Fibroblast of lung (primary cell): ENCODE measurements around the gene TMEM232. TPM values are rescaled to one million over a fixed set of nuclear protein-coding genes. Genes with fewer than 3 reads are reported as not detected.
A peak's percentile ranks its signal among the peaks of the same experiment; 100 is the strongest.

Source experiments
- DNase-seq, 2 donors: peaks; one replicate each; pipeline versions ENCODE4 v3.0.0 to v3.0.0-alpha.2; 2010; ENCODE audit warnings: low read depth in 2 of 2
- H2AFZ ChIP-seq: 2 replicates; pipeline ENCODE4 v1.5.1; 2012; ENCODE audit warnings: low read length, control low read depth, inconsistent platforms
- H3K27ac ChIP-seq: 2 replicates; pipeline ENCODE4 v1.5.1; 2011; ENCODE audit warnings: low read length, control low read depth; ENCODE audit not compliant: insufficient read depth
- H3K27me3 ChIP-seq: 2 replicates; pipeline ENCODE4 v1.5.1; 2011; ENCODE audit warnings: mild to moderate bottlenecking, low read length; ENCODE audit not compliant: control insufficient read depth, insufficient read depth
- H3K36me3 ChIP-seq: 2 replicates; pipeline ENCODE4 v1.5.1; 2011; ENCODE audit warnings: low read length; ENCODE audit not compliant: control insufficient read depth, insufficient read depth
- H3K4me1 ChIP-seq: 2 replicates; pipeline ENCODE4 v1.5.1; 2011; ENCODE audit warnings: low read length; ENCODE audit not compliant: control insufficient read depth, insufficient read depth; ENCODE audit errors: extremely low read depth
- H3K4me2 ChIP-seq: 2 replicates; pipeline ENCODE4 v1.5.1; 2011; ENCODE audit warnings: low read length, control low read depth; ENCODE audit not compliant: insufficient read depth; ENCODE audit errors: extremely low read depth
- H3K4me3 ChIP-seq, 4 experiments: fragments of 200-600 bp in 1 of 4; sonication (generic) in 1 of 4; replicated peaks in 1 of 4; 2 replicates each; pipeline ENCODE4 v1.5.1; 2011 to 2016; ENCODE audit warnings: low read length in 4 of 4, low read depth in 3 of 4, mild to moderate bottlenecking in 3 of 4, control low read depth in 2 of 4, inconsistent platforms in 1 of 4, mixed read lengths in 1 of 4; ENCODE audit not compliant: insufficient read depth in 1 of 4; ENCODE audit errors: control extremely low read depth in 1 of 4
- H3K79me2 ChIP-seq: 2 replicates; pipeline ENCODE4 v1.5.1; 2012; ENCODE audit warnings: mild to moderate bottlenecking, low read length, inconsistent platforms; ENCODE audit not compliant: control insufficient read depth, insufficient read depth
- H3K9ac ChIP-seq: 2 replicates; pipeline ENCODE4 v1.5.1; 2011; ENCODE audit warnings: mild to moderate bottlenecking, low read length, control low read depth; ENCODE audit not compliant: insufficient read depth
- H3K9me3 ChIP-seq: 2 replicates; pipeline ENCODE4 v1.5.1; 2012; ENCODE audit warnings: low read depth, low read length; ENCODE audit not compliant: control insufficient read depth, insufficient read depth
- H4K20me1 ChIP-seq: 2 replicates; pipeline ENCODE4 v1.5.1; 2011; ENCODE audit warnings: low read length; ENCODE audit not compliant: control insufficient read depth, insufficient read depth; ENCODE audit errors: extremely low read depth
- CTCF ChIP-seq, 2 donors: IDR thresholded peaks in 1 of 2; conservative IDR thresholded peaks in 1 of 2; 1 replicate in 1 of 2; 2 replicates in 1 of 2; pipeline ENCODE4 v1.5.1; 2011 to 2012; ENCODE audit warnings: low read length in 2 of 2, control low read depth in 1 of 2, inconsistent platforms in 1 of 2, low read depth in 1 of 2, mild to moderate bottlenecking in 1 of 2
- EZH2 ChIP-seq: IDR thresholded peaks from 2 replicates; pipeline ENCODE4 v1.5.1; 2012; ENCODE audit warnings: low read length, control low read depth, mild to moderate bottlenecking; ENCODE audit errors: missing control alignments
- polyA plus RNA-seq, 2 donors: library from polyadenylated mRNA; depleted of rRNA in 1 of 2; stranded (reverse) in 1 of 2; unstranded in 1 of 2; fragments of >200 nt; gene quantifications; 2 replicates each; pipeline ENCODE4 v1.2.1, GENCODE V29; 2011 to 2012; ENCODE audit warnings: missing spikeins in 1 of 2
- total RNA-seq: library from RNA; depleted of rRNA; stranded (reverse); fragments of >200 nt; gene quantifications from 2 replicates; pipeline ENCODE4 v1.2.1, GENCODE V29; 2014

TMEM232 gene
- total and polyA plus RNA-seq, 2 donors (not counting 1 experiment from before 2014, with no cell fraction given), result 2.0 to 5.6 TPM

- Histone ChIP-seq H3K9me3 (no peaks in the 10 kb centered on the region), H3K4me3 (no peak overlapping the region), H3K36me3 (no peaks in the 10 kb centered on the region), H3K27ac (no peak overlapping the region), H3K4me1 (no peaks in the 10 kb centered on the region), H3K79me2 (no peaks in the 10 kb centered on the region), H3K27me3 (no peaks in the 10 kb centered on the region), H4K20me1 (no peaks in the 10 kb centered on the region), H2AFZ (no peak overlapping the region), H3K4me2 (no peak overlapping the region), H3K9ac (no peak overlapping the region)
- no peak for DNase-seq
- TF ChIP-seq EZH2 (no peak), CTCF (conservative IDR thresholded peaks at IDR 0.05 in 1 of 2, IDR thresholded peaks at IDR 0.05 in 1 of 2; ENCODE audit: low read depth in 1 of 2, low read length in 2 of 2) (no peak)
These were observed 327.5 kb downstream of the TMEM232 start for GRCh38 chr5:110398951-110399350.

- Histone ChIP-seq H4K20me1 (no peaks in the 10 kb centered on the region), H2AFZ (no peak overlapping the region), H3K27me3 (no peaks in the 10 kb centered on the region), H3K4me3 (no peak overlapping the region), H3K79me2 (no peaks in the 10 kb centered on the region), H3K9ac (no peak overlapping the region), H3K27ac (no peak overlapping the region), H3K4me2 (no peak overlapping the region), H3K36me3 (no peaks in the 10 kb centered on the region), H3K9me3 (no peaks in the 10 kb centered on the region), H3K4me1 (no peaks in the 10 kb centered on the region)
- no peak for TF ChIP-seq EZH2
- no peak for TF ChIP-seq CTCF (conservative IDR thresholded peaks at IDR 0.05 in 1 of 2, IDR thresholded peaks at IDR 0.05 in 1 of 2; ENCODE audit: low read depth in 1 of 2, low read length in 2 of 2)
- DNase-seq, result no peak
These were observed 329.2 kb downstream of the TMEM232 start for GRCh38 chr5:110397281-110397680.

- Histone ChIP-seq H3K4me2 (no peak overlapping the region), H3K27ac (no peak overlapping the region), H2AFZ (no peak overlapping the region), H3K9ac (no peak overlapping the region), H4K20me1 (no peaks in the 10 kb centered on the region), H3K9me3 (no peaks in the 10 kb centered on the region), H3K36me3 (no peaks in the 10 kb centered on the region), H3K27me3 (no peaks in the 10 kb centered on the region), H3K79me2 (no peaks in the 10 kb centered on the region), H3K4me3 (no peak overlapping the region), H3K4me1 (no peaks in the 10 kb centered on the region)
- TF ChIP-seq CTCF (conservative IDR thresholded peaks at IDR 0.05 in 1 of 2, IDR thresholded peaks at IDR 0.05 in 1 of 2; ENCODE audit: low read depth in 1 of 2, low read length in 2 of 2) (no peak), EZH2 (no peak)
- peak; percentile 4 to 92 for DNase-seq
These were observed 339.7 kb downstream of the TMEM232 start for GRCh38 chr5:110386782-110387181.
